Endothelial cell of umbilical vein (primary cell): ENCODE data around the gene NDUFS3. TPM values are rescaled to one million over a fixed set of nuclear protein-coding genes. Genes with fewer than 3 reads are reported as not detected.
A peak's percentile ranks its signal among the peaks of the same experiment; 100 is the strongest.

Source experiments
- BruUV-seq: library from RNA; stranded (reverse); fragments of 400-500 nt; replicated peaks from 2 replicates; lab custom pipeline; 2021; lab: Mats Ljungman, UMichigan
- CTCF ChIA-PET: fragments of 300-600, 350-600 bp; sonication (Branson Sonifier 250); formaldehyde crosslinking; loops from one replicate; lab custom pipeline; 2021; ENCODE audit warnings: antibody characterized with exemption, inconsistent platforms; lab: Charles Lee
- POLR2A ChIA-PET: fragments of 300-600, 350-600 bp; sonication (Branson Sonifier 250); formaldehyde crosslinking; loops from one replicate; lab custom pipeline; 2021; ENCODE audit warnings: antibody characterized with exemption, inconsistent platforms; lab: Charles Lee
- DNase-seq: peaks from one replicate; pipeline ENCODE4 v3.0.0-alpha.2; 2011; ENCODE audit warnings: low read depth, low spot score
- FAIRE-seq: peaks from 2 replicates; lab custom pipeline; 2011; peaks lifted over from hg19 to GRCh38; lab: Jason Lieb, UNC
- H2AFZ ChIP-seq: 2 replicates; pipeline ENCODE4 v1.6.0; 2012; ENCODE audit warnings: low read depth, low read length, control low read depth, inconsistent platforms
- H3K27ac ChIP-seq: 2 replicates; pipeline ENCODE4 v1.5.1; 2011; ENCODE audit warnings: low read depth, mild to moderate bottlenecking, control low read depth, low read length, moderate library complexity; ENCODE audit not compliant: insufficient read depth
- H3K27me3 ChIP-seq, 2 experiments: 2 replicates each; pipeline versions ENCODE4 v1.6.0 to v1.6.1; 2011; ENCODE audit warnings: low read length in 2 of 2, mixed read lengths in 1 of 2; ENCODE audit not compliant: control insufficient read depth in 2 of 2, insufficient read depth in 2 of 2
- H3K36me3 ChIP-seq, 2 experiments: 2 replicates in 1 of 2; 3 replicates in 1 of 2; pipeline ENCODE4 v1.5.1; 2011; ENCODE audit warnings: low read length in 2 of 2, mild to moderate bottlenecking in 1 of 2, moderate library complexity in 1 of 2; ENCODE audit not compliant: control insufficient read depth in 2 of 2, insufficient read depth in 2 of 2; ENCODE audit errors: extremely low read depth in 1 of 2
- H3K4me1 ChIP-seq: 3 replicates; pipeline ENCODE4 v1.5.1; 2011; ENCODE audit warnings: mild to moderate bottlenecking, low read length; ENCODE audit not compliant: control insufficient read depth, insufficient read depth; ENCODE audit errors: extremely low read depth
- H3K4me2 ChIP-seq: 2 replicates; pipeline ENCODE4 v1.6.1; 2011; ENCODE audit warnings: low read length, control low read depth, mixed read lengths; ENCODE audit not compliant: insufficient read depth
- H3K4me3 ChIP-seq, 3 experiments: fragments of 200-600 bp in 1 of 3; sonication (generic), shearing (Covaris generic) in 1 of 3; replicated peaks in 1 of 3; 2 replicates each; pipeline ENCODE4 v1.5.1; 2011 to 2016; ENCODE audit warnings: control low read depth in 3 of 3, low read length in 3 of 3, mild to moderate bottlenecking in 2 of 3, inconsistent platforms in 1 of 3, low read depth in 1 of 3, moderate library complexity in 1 of 3; ENCODE audit not compliant: insufficient read depth in 1 of 3
- H3K79me2 ChIP-seq: 2 replicates; pipeline ENCODE4 v1.6.0; 2012; ENCODE audit warnings: low read length, inconsistent platforms; ENCODE audit not compliant: control insufficient read depth, insufficient read depth
- H3K9ac ChIP-seq: replicated peaks from 2 replicates; pipeline ENCODE3; 2011; ENCODE audit warnings: low read length, control low read depth; ENCODE audit not compliant: insufficient read depth; ENCODE audit errors: extremely low read depth
- H3K9me1 ChIP-seq: replicated peaks from 3 replicates; pipeline ENCODE4 v1.6.0; 2011; ENCODE audit warnings: mild to moderate bottlenecking, low read length; ENCODE audit not compliant: control insufficient read depth, insufficient read depth; ENCODE audit errors: extremely low read depth
- H3K9me3 ChIP-seq: replicated peaks from 2 replicates; pipeline ENCODE4 v1.5.1; 2012; ENCODE audit warnings: low read length, inconsistent platforms; ENCODE audit not compliant: control insufficient read depth, insufficient read depth
- H4K20me1 ChIP-seq: replicated peaks from 2 replicates; pipeline ENCODE3; 2011; ENCODE audit warnings: mild to moderate bottlenecking, low read length; ENCODE audit not compliant: control insufficient read depth, insufficient read depth; ENCODE audit errors: extremely low read depth
- EZH2 ChIP-seq: IDR thresholded peaks from 2 replicates; pipeline ENCODE4 v1.6.1; 2012; ENCODE audit warnings: borderline replicate concordance, low read depth, mild to moderate bottlenecking, moderate library complexity, low read length, inconsistent platforms; ENCODE audit not compliant: severe bottlenecking
- FOS ChIP-seq: IDR thresholded peaks from 2 replicates; pipeline ENCODE4 v1.6.1; 2011; ENCODE audit warnings: mild to moderate bottlenecking, low read length, moderate library complexity, borderline replicate concordance; ENCODE audit not compliant: insufficient read depth
- GATA2 ChIP-seq: IDR thresholded peaks from 2 replicates; pipeline ENCODE4 v1.7.0; 2011; ENCODE audit warnings: low read depth, mild to moderate bottlenecking, moderate library complexity, mixed read lengths, low read length; ENCODE audit not compliant: insufficient read length, insufficient read depth
- JUN ChIP-seq: IDR thresholded peaks from 2 replicates; pipeline ENCODE4 v1.6.1; 2011; ENCODE audit warnings: borderline replicate concordance, low read depth; ENCODE audit not compliant: insufficient read length, insufficient read depth
- MAX ChIP-seq: IDR thresholded peaks from 2 replicates; pipeline ENCODE4 v1.6.1; 2011; ENCODE audit not compliant: insufficient read depth, insufficient read length
- MYC ChIP-seq: IDR thresholded peaks from one replicate; pipeline ENCODE4 v1.6.1; 2011; ENCODE audit warnings: mild to moderate bottlenecking, low read depth, low read length
- POLR2A ChIP-seq: IDR thresholded peaks from 2 replicates; pipeline ENCODE4 v1.6.1; 2012; ENCODE audit warnings: low read depth, mild to moderate bottlenecking, control low read depth, low read length
- POLR2AphosphoS5 ChIP-seq: IDR thresholded peaks from 2 replicates; pipeline ENCODE4 v1.6.1; 2012; ENCODE audit warnings: low read depth, mild to moderate bottlenecking, control low read depth, low read length, moderate library complexity; ENCODE audit not compliant: insufficient read depth
- dilution Hi-C: fragments of 300-500 bp; cut with MboI; formaldehyde crosslinking; loops from one replicate; pipeline ENCODE4 v1.15.0; 2019; ENCODE audit warnings: low sequenced_read_pairs; ENCODE audit not compliant: extremely low pct_ligation_motif_present
- intact Hi-C: fragments of 100-400 bp; cut with micrococcal nuclease; formaldehyde crosslinking; loops from one replicate; pipeline ENCODE4 v1.10.0; 2022
- polyA plus RNA-seq, 4 experiments: library from polyadenylated mRNA; depleted of rRNA in 3 of 4; stranded (reverse) in 3 of 4; unstranded in 1 of 4; fragments of >200 nt; gene quantifications; 2 replicates each; pipeline versions ENCODE4 v1.2.1 to v1.2.3, GENCODE V29; 2011 to 2012; ENCODE audit warnings: missing spikeins in 1 of 4
- total RNA-seq: library from RNA; stranded (reverse); gene quantifications from 2 replicates; pipeline ENCODE4 v1.2.3, GENCODE V29; 2021

NDUFS3 gene
- total and polyA plus RNA-seq, 2 donors (not counting 3 experiments of a cell fraction or from before 2014, with no cell fraction given) = 99.7 to 169 TPM

DNA sequence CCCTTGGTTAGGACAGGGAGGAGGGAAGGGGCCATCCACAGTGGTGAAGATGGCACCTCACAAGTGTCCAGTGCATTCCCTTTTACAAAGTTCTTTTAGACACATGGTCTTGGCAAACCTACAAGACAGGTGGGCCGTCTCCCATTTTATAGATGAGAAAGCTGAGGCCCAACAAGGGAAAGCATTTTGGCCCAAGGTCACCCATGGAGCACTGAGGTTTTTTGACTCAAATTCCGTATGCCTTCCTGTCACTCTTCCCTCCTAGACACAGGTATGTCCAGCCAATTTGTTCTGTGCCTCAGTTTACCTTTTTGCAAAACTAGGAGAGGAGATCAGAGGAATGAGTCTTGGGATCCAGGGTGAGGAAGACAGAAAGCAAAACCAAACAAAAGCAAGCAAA lies 14.1 kb downstream of the NDUFS3 start:
- TF ChIP-seq FOS (no peak), MAX (no peak), JUN (no peak), GATA2 (no peak), POLR2AphosphoS5 (no peak), EZH2 (no peak), POLR2A (no peak), MYC (no peak)
- Histone ChIP-seq H3K79me2 (no peaks in the 10 kb centered on the region), H3K4me1 (peaks cover 10% of the 10 kb centered on the region), H3K4me3 (no peak overlapping the region), H3K9me1 (no peaks in the 10 kb centered on the region), H3K9me3 (no peaks in the 10 kb centered on the region), H4K20me1 (no peaks in the 10 kb centered on the region), H3K9ac (no peak overlapping the region), H2AFZ (no peak overlapping the region), H3K27ac (no peak overlapping the region), H3K36me3 (no peaks in the 10 kb centered on the region), H3K27me3 (peaks cover 32 to 40% of the 10 kb centered on the region in 2 experiments), H3K4me2 (no peak overlapping the region)
- intact Hi-C loops = no loop called here
- dilution Hi-C loops = no loop called here
- no peak for DNase-seq
- ChIA-PET CTCF (interaction anchor here (0.6 kb wide), 1 partner anchor 136 kb away, joined by 3 read pairs; no protein-coding TSS in a partner anchor), POLR2A (no interaction called here)
- no TSS peak for BruUV-seq
- no peak for FAIRE-seq

DNA sequence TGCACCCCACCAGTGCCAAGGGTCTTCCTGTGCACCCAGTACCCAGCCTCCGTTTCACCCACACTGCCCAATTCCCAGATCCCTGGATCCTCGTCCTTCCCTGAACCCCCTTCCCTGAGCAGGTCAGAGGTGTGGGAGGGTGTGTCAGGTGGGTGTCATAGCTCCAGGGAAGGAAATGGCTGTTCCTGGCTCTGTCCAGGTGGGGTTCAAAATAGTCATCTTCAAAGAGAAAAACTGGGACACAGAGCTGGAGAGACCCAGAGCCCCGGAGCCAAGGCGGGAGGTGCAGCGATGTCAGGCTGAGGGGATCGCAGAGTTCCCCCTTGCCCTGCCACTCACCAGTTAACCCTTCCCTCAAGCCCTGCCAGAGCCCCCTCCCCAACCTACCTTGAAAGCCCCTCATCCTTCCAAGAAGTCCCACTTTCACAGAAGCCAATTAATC lies 14.6 kb downstream of the NDUFS3 start:
- Histone ChIP-seq H3K36me3 (no peaks in the 10 kb centered on the region), H3K9ac (no peak overlapping the region), H3K9me3 (no peaks in the 10 kb centered on the region), H3K27ac (no peak overlapping the region), H3K4me3 (no peak overlapping the region), H3K9me1 (no peaks in the 10 kb centered on the region), H3K27me3 (peaks cover 32 to 40% of the 10 kb centered on the region in 2 experiments), H3K4me1 (peaks cover 10% of the 10 kb centered on the region), H3K4me2 (peak overlapping the region; percentile 36), H4K20me1 (no peaks in the 10 kb centered on the region), H3K79me2 (no peaks in the 10 kb centered on the region), H2AFZ (no peak overlapping the region)
- no peak for TF ChIP-seq MAX
- TF ChIP-seq GATA2 = no peak
- TF ChIP-seq POLR2AphosphoS5 = no peak
- peak; percentile 53 for TF ChIP-seq EZH2
- TF ChIP-seq JUN = no peak
- no peak for TF ChIP-seq POLR2A
- no peak for TF ChIP-seq MYC
- DNase-seq (no peak), FAIRE-seq (no peak)
- intact Hi-C loops (no loop called here), dilution Hi-C loops (no loop called here)
- ChIA-PET CTCF (interaction anchor here (0.6 kb wide), 1 partner anchor 955 kb away, joined by 3 read pairs; no protein-coding TSS in a partner anchor), POLR2A (interaction anchor here (0.6 kb wide), 1 partner anchor 31 kb away, joined by 8 read pairs; no protein-coding TSS in a partner anchor)
- BruUV-seq = no TSS peak
